Muscle of back (tissue), 11 donors: Measurements from ENCODE around the gene SPDYE18. TPM values are rescaled to one million over a fixed set of nuclear protein-coding genes. Genes with fewer than 3 reads are reported as not detected.
"Not testable (repeated sequence)": the region's sequence is repeated elsewhere in the genome, so short reads cannot be mapped to it uniquely, and the experiment has no call there.

ENCODE experiments used
- DNase-seq, 3 donors: peaks; one replicate each; pipeline versions ENCODE4 v3.0.0 to v3.0.0-alpha.2; 2013
- polyA plus RNA-seq, 10 donors: library from polyadenylated mRNA; unstranded; fragments of 120-200 nt; gene quantifications; one replicate each; pipeline ENCODE4 v1.2.1, GENCODE V29; 2013; ENCODE audit not compliant: insufficient read length in 10 of 10

Gene SPDYE18
- polyA plus RNA-seq, 10 donors: 0.20 to 0.52 (median 0.34) TPM; not detected in 2

GRCh38 chr7:77006127-77007110 is 55.9 kb downstream of the SPDYE18 start:
- DNase-seq: not testable (repeated sequence)

GRCh38 chr7:77005461-77006057 is 56.8 kb downstream of the SPDYE18 start:
- not testable (repeated sequence) for DNase-seq

GRCh38 chr7:77004151-77004550 is 58.2 kb downstream of the SPDYE18 start:
- DNase-seq: not testable (repeated sequence)

GRCh38 chr7:77003241-77003640 is 59.1 kb downstream of the SPDYE18 start:
- DNase-seq: not testable (repeated sequence)

- DNase-seq: not testable (repeated sequence)
Measured at GRCh38 chr7:77002678-77003233, 59.6 kb downstream of the SPDYE18 start.

GRCh38 chr7:77002104-77002503 is 60.3 kb downstream of the SPDYE18 start:
- DNase-seq: not testable (repeated sequence)

Other genes with a start within 250 kb of the SPDYE18 start
- gene SPDYE17, start 30.2 kb downstream of the SPDYE18 start, polyA plus RNA-seq: not detected
- gene CCDC146, start 60.1 kb upstream of the SPDYE18 start, polyA plus RNA-seq: 10 to 100 TPM in 6 of 10 donors, 1 to 10 TPM in 4; 4.9 to 24.2 (median 10.6) TPM
- gene FGL2, start 137.3 kb upstream of the SPDYE18 start, polyA plus RNA-seq: 10 to 100 TPM; 12.6 to 52.2 (median 30.7) TPM